Smooth muscle cell of the pulmonary artery (primary cell): ENCODE measurements around the gene ACTL6B. TPM values are rescaled to one million over a fixed set of nuclear protein-coding genes. Genes with fewer than 3 reads are reported as not detected.

Source experiments
- total RNA-seq: library from RNA; depleted of rRNA; stranded (reverse); fragments of >200 nt; gene quantifications from 2 replicates; pipeline ENCODE4 v1.2.3, GENCODE V29; 2014

ACTL6B gene
- total RNA-seq: not detected in 2 replicates

GRCh38 chr7:100655908-100656674 lies at the start of gene ACTL6B:
ACTL6B (minus strand) TSS chr7:100656448; CDS start chr7:100656354, 94 bp downstream.

GRCh38 chr7:100694098-100694745 lies 38.0 kb upstream of the ACTL6B start, which contains the start of gene GIGYF1:
GIGYF1 (minus strand) TSS chr7:100694250; CDS start chr7:100688238, 6,012 bp downstream.

GRCh38 chr7:100673302-100673941 lies 17.2 kb upstream of the ACTL6B start, which contains the start of gene GNB2:
GNB2 (plus strand) TSS chr7:100673740; CDS start chr7:100676266, 2,526 bp downstream.

GRCh38 chr7:100641463-100641859 lies 14.8 kb downstream of the ACTL6B start, which contains the start of gene TFR2:
TFR2 (minus strand) TSS chr7:100641552; CDS start chr7:100641509, 43 bp downstream.

GRCh38 chr7:100611983-100612729 lies 44.1 kb downstream of the ACTL6B start, which contains the start of gene MOSPD3:
MOSPD3 (plus strand) TSS chr7:100612540; CDS start chr7:100612792, 252 bp downstream.

Other genes with a start within 250 kb of the ACTL6B start
- gene ZCWPW1, start 227.7 kb downstream of the ACTL6B start, total RNA-seq: 1.0 and 1.4 TPM in 2 replicates
- gene MEPCE, start 226.6 kb downstream of the ACTL6B start, total RNA-seq: 26.9 and 30.4 TPM in 2 replicates
- 11.1 and 14.1 TPM in 2 replicates for gene PPP1R35, start 220.0 kb downstream of the ACTL6B start, total RNA-seq
- gene SPACDR, start 192.2 kb downstream of the ACTL6B start, total RNA-seq: 0.65 and 0.96 TPM in 2 replicates
- gene TSC22D4, start 177.2 kb downstream of the ACTL6B start, total RNA-seq: 20.6 and 21.5 TPM in 2 replicates
- gene NYAP1, start 172.5 kb downstream of the ACTL6B start, total RNA-seq: 1.4 and 2.3 TPM in 2 replicates
- 5.6 and 6.9 TPM in 2 replicates for gene AGFG2, start 117.2 kb downstream of the ACTL6B start, total RNA-seq
- 0.13 TPM in 1 of 2 replicates, not detected in the other for gene SAP25, start 82.5 kb downstream of the ACTL6B start, total RNA-seq
- 9.7 and 11.7 TPM in 2 replicates for gene LRCH4, start 70.3 kb downstream of the ACTL6B start, total RNA-seq
- gene FBXO24, start 70.1 kb downstream of the ACTL6B start, total RNA-seq: 0.13 and 0.20 TPM in 2 replicates
- 167 and 207 TPM in 2 replicates for gene PCOLCE, start 54.1 kb downstream of the ACTL6B start, total RNA-seq
- gene MOSPD3, start 43.9 kb downstream of the ACTL6B start, total RNA-seq: 9.8 and 10.2 TPM in 2 replicates
- gene TFR2, start 14.9 kb downstream of the ACTL6B start, total RNA-seq: 1.9 and 2.2 TPM in 2 replicates
- 134 and 142 TPM in 2 replicates for gene GNB2, start 17.3 kb upstream of the ACTL6B start, total RNA-seq
- 12.6 and 18.8 TPM in 2 replicates for gene GIGYF1, start 37.8 kb upstream of the ACTL6B start, total RNA-seq
- gene POP7, start 49.7 kb upstream of the ACTL6B start, total RNA-seq: 27.8 and 29.9 TPM in 2 replicates
- not detected in 2 replicates for gene EPO, start 64.0 kb upstream of the ACTL6B start, total RNA-seq
- gene ZAN, start 77.1 kb upstream of the ACTL6B start, total RNA-seq: not detected in 2 replicates
- 50.6 and 74.9 TPM in 2 replicates for gene EPHB4, start 171.1 kb upstream of the ACTL6B start, total RNA-seq
- gene SLC12A9, start 196.3 kb upstream of the ACTL6B start, total RNA-seq: 15.1 and 22.9 TPM in 2 replicates
- gene TRIP6, start 210.9 kb upstream of the ACTL6B start, total RNA-seq: 62.3 and 66.7 TPM in 2 replicates
- gene SRRT, start 218.7 kb upstream of the ACTL6B start, total RNA-seq: 31.3 and 36.0 TPM in 2 replicates
- 4.0 and 6.0 TPM in 2 replicates for gene UFSP1, start 233.3 kb upstream of the ACTL6B start, total RNA-seq
- gene ACHE, start 239.4 kb upstream of the ACTL6B start, total RNA-seq: 0.07 and 0.13 TPM in 2 replicates